HAP-1 (cell line): ENCODE results near the gene BCAS3.
A peak's percentile ranks its signal among the peaks of the same experiment; 100 is the strongest.

ENCODE experiments used
- DNase-seq, 2 experiments: peaks; one replicate each; pipeline ENCODE4 v3.0.0-alpha.2; 2016 to 2020; ENCODE audit warnings: low spot score in 2 of 2
- H3K27me3 ChIP-seq: fragments of 250-450 bp; sonication (Bioruptor Pico); 2 replicates; pipeline ENCODE4 v1.5.1; 2020; ENCODE audit warnings: low read depth, mild to moderate bottlenecking, moderate library complexity
- H3K36me3 ChIP-seq: fragments of 250-450 bp; sonication (Bioruptor Pico); replicated peaks from 2 replicates; pipeline ENCODE4 v1.5.1; 2020; ENCODE audit warnings: mild to moderate bottlenecking
- H3K4me1 ChIP-seq: fragments of 250-450 bp; sonication (Bioruptor Pico); 2 replicates; pipeline ENCODE4 v1.5.1; 2020; ENCODE audit warnings: mild to moderate bottlenecking
- H3K4me3 ChIP-seq: fragments of 250-450 bp; sonication (Bioruptor Pico); 2 replicates; pipeline ENCODE4 v1.5.1; 2020; ENCODE audit warnings: mild to moderate bottlenecking, moderate library complexity
- H3K9me3 ChIP-seq: fragments of 250-450 bp; sonication (Bioruptor Pico); 2 replicates; pipeline ENCODE4 v1.5.1; 2020; ENCODE audit warnings: mild to moderate bottlenecking, moderate library complexity
- in situ Hi-C: fragments of 300-500 bp; cut with MboI; formaldehyde crosslinking; loops from 3 replicates; pipeline ENCODE4 v1.14.3; 2020; ENCODE audit warnings: low sequenced_read_pairs, inconsistent platforms, mixed read lengths

BCAS3 gene

GRCh38 chr17:61209106-61209439 is 531.4 kb downstream of the BCAS3 start:
- peaks cover 10% of the 10 kb centered on the region for H3K4me1 ChIP-seq
- H3K9me3 ChIP-seq = no peaks in the 10 kb centered on the region
- no peaks in the 10 kb centered on the region for H3K36me3 ChIP-seq
- no peaks in the 10 kb centered on the region for H3K27me3 ChIP-seq
- H3K4me3 ChIP-seq = no peak overlapping the region
- in situ Hi-C loops = no loop called here
- DNase-seq = no peak

- peak; percentile 37 to 52 for DNase-seq
- no peaks in the 10 kb centered on the region for H3K9me3 ChIP-seq
- no peaks in the 10 kb centered on the region for H3K27me3 ChIP-seq
- H3K4me1 ChIP-seq = peaks cover 10% of the 10 kb centered on the region
- H3K36me3 ChIP-seq = no peaks in the 10 kb centered on the region
- in situ Hi-C loops = no loop called here
- H3K4me3 ChIP-seq = no peak overlapping the region
These were observed 531.9 kb downstream of the BCAS3 start for GRCh38 chr17:61209525-61209924.

GRCh38 chr17:61211236-61211635 is 533.6 kb downstream of the BCAS3 start:
- Histone ChIP-seq H3K9me3 (no peaks in the 10 kb centered on the region), H3K36me3 (no peaks in the 10 kb centered on the region; the same call in 1 of the 2 replicates), H3K27me3 (no peaks in the 10 kb centered on the region), H3K4me3 (no peak overlapping the region), H3K4me1 (peaks cover 10% of the 10 kb centered on the region)
- in situ Hi-C loops = no loop called here
- DNase-seq = no peak

- no peaks in the 10 kb centered on the region for H3K27me3 ChIP-seq
- in situ Hi-C loops = no loop called here
These were observed 535.0 kb downstream of the BCAS3 start for GRCh38 chr17:61212655-61213054.

GRCh38 chr17:61214753-61215152 is 537.1 kb downstream of the BCAS3 start:
- Histone ChIP-seq H3K27me3 (no peaks in the 10 kb centered on the region), H3K9me3 (no peaks in the 10 kb centered on the region), H3K4me1 (peaks cover 4% of the 10 kb centered on the region; the same call in 1 of the 2 replicates), H3K36me3 (no peaks in the 10 kb centered on the region; the same call in 1 of the 2 replicates), H3K4me3 (no peak overlapping the region)
- no peak for DNase-seq
- in situ Hi-C loops = no loop called here

More at GRCh38 chr17:61212655-61213054, 535.0 kb downstream of the BCAS3 start:
- Histone ChIP-seq H3K36me3 (no peaks in the 10 kb centered on the region; the same call in 1 of the 2 replicates), H3K4me1 (peaks cover 10% of the 10 kb centered on the region), H3K4me3 (no peak overlapping the region), H3K9me3 (no peaks in the 10 kb centered on the region)
- DNase-seq = no peak

- Histone ChIP-seq H3K4me1 (peaks cover 4% of the 10 kb centered on the region; the same call in 1 of the 2 replicates), H3K4me3 (no peak overlapping the region), H3K9me3 (no peaks in the 10 kb centered on the region), H3K36me3 (no peaks in the 10 kb centered on the region; the same call in 1 of the 2 replicates), H3K27me3 (no peaks in the 10 kb centered on the region)
- in situ Hi-C loops = no loop called here
- no peak for DNase-seq
These were observed 538.4 kb downstream of the BCAS3 start for GRCh38 chr17:61216066-61216465.

GRCh38 chr17:61217878-61218437 is 540.3 kb downstream of the BCAS3 start:
- Histone ChIP-seq H3K4me1 (no peaks in the 10 kb centered on the region), H3K36me3 (no peaks in the 10 kb centered on the region; the same call in 1 of the 2 replicates), H3K27me3 (no peaks in the 10 kb centered on the region), H3K9me3 (no peaks in the 10 kb centered on the region), H3K4me3 (no peak overlapping the region)
- no peak for DNase-seq
- in situ Hi-C loops = no loop called here

- no peaks in the 10 kb centered on the region for H3K9me3 ChIP-seq
- no peak for DNase-seq
- H3K4me1 ChIP-seq = no peaks in the 10 kb centered on the region
- no peaks in the 10 kb centered on the region; the same call in 1 of the 2 replicates for H3K36me3 ChIP-seq
- H3K4me3 ChIP-seq = no peak overlapping the region
- no peaks in the 10 kb centered on the region for H3K27me3 ChIP-seq
- in situ Hi-C loops = no loop called here
These were observed 540.8 kb downstream of the BCAS3 start for GRCh38 chr17:61218438-61218837.

GRCh38 chr17:61219460-61219859 is 541.8 kb downstream of the BCAS3 start:
- no peak for DNase-seq
- Histone ChIP-seq H3K4me3 (no peak overlapping the region), H3K36me3 (no peaks in the 10 kb centered on the region; the same call in 1 of the 2 replicates), H3K9me3 (no peaks in the 10 kb centered on the region), H3K27me3 (no peaks in the 10 kb centered on the region), H3K4me1 (no peaks in the 10 kb centered on the region)
- in situ Hi-C loops = no loop called here

GRCh38 chr17:61221181-61221580 is 543.5 kb downstream of the BCAS3 start:
- Histone ChIP-seq H3K4me1 (peaks cover 10% of the 10 kb centered on the region), H3K9me3 (no peaks in the 10 kb centered on the region), H3K4me3 (no peak overlapping the region), H3K36me3 (no peaks in the 10 kb centered on the region), H3K27me3 (no peaks in the 10 kb centered on the region)
- in situ Hi-C loops = no loop called here
- DNase-seq = no peak

GRCh38 chr17:61221597-61222471 is 544.2 kb downstream of the BCAS3 start:
- H3K27me3 ChIP-seq = no peaks in the 10 kb centered on the region
- DNase-seq = no peak
- in situ Hi-C loops = no loop called here
- H3K36me3 ChIP-seq = no peaks in the 10 kb centered on the region
- no peak overlapping the region for H3K4me3 ChIP-seq
- peaks cover 10% of the 10 kb centered on the region for H3K4me1 ChIP-seq
- H3K9me3 ChIP-seq = no peaks in the 10 kb centered on the region

GRCh38 chr17:61223725-61224124 is 546.1 kb downstream of the BCAS3 start:
- DNase-seq = no peak
- H3K4me3 ChIP-seq = no peak overlapping the region
- H3K27me3 ChIP-seq = no peaks in the 10 kb centered on the region
- no peaks in the 10 kb centered on the region for H3K9me3 ChIP-seq
- H3K36me3 ChIP-seq = no peaks in the 10 kb centered on the region
- in situ Hi-C loops = no loop called here
- H3K4me1 ChIP-seq = peaks cover 10% of the 10 kb centered on the region

GRCh38 chr17:61225178-61225882 is 547.7 kb downstream of the BCAS3 start:
- no peak overlapping the region for H3K4me3 ChIP-seq
- peaks cover 10% of the 10 kb centered on the region for H3K4me1 ChIP-seq
- H3K36me3 ChIP-seq = no peaks in the 10 kb centered on the region
- in situ Hi-C loops = no loop called here
- peak in 1 of 2 experiments; percentile 16 for DNase-seq
- no peaks in the 10 kb centered on the region for H3K9me3 ChIP-seq
- no peaks in the 10 kb centered on the region for H3K27me3 ChIP-seq

GRCh38 chr17:61227866-61228265 is 550.2 kb downstream of the BCAS3 start:
- Histone ChIP-seq H3K36me3 (no peaks in the 10 kb centered on the region), H3K9me3 (no peaks in the 10 kb centered on the region), H3K4me1 (peaks cover 10% of the 10 kb centered on the region), H3K4me3 (no peak overlapping the region), H3K27me3 (no peaks in the 10 kb centered on the region)
- in situ Hi-C loops = no loop called here
- DNase-seq = no peak
